Hepatocyte (in vitro differentiated cells): ENCODE results near the gene AHSG. TPM values are rescaled to one million over a fixed set of nuclear protein-coding genes. Genes with fewer than 3 reads are reported as not detected.

Source experiments
- DNase-seq: peaks from one replicate; pipeline ENCODE4 v3.0.0-alpha.2; 2016; ENCODE audit warnings: low spot score
- H2AFZ ChIP-seq: fragments of 200-600 bp; sonication (generic); 2 replicates; pipeline ENCODE4 v1.6.0; 2016; ENCODE audit warnings: antibody characterized with exemption, mild to moderate bottlenecking
- H3K27ac ChIP-seq: fragments of 200-600 bp; sonication (generic); 2 replicates; pipeline ENCODE4 v1.5.1; 2016; ENCODE audit warnings: mild to moderate bottlenecking
- H3K27me3 ChIP-seq: fragments of 200-600 bp; sonication (generic); 2 replicates; pipeline ENCODE4 v1.6.1; 2016
- H3K36me3 ChIP-seq: fragments of 200-600 bp; sonication (generic); replicated peaks from 2 replicates; pipeline ENCODE4 v1.5.1; 2016; ENCODE audit warnings: low read depth; ENCODE audit not compliant: insufficient read depth
- H3K4me1 ChIP-seq: fragments of 200-600 bp; sonication (generic); 2 replicates; pipeline ENCODE4 v1.5.1; 2016; ENCODE audit warnings: mild to moderate bottlenecking, moderate library complexity; ENCODE audit not compliant: insufficient read depth
- H3K4me2 ChIP-seq: fragments of 200-600 bp; sonication (generic); 2 replicates; pipeline ENCODE4 v1.6.0; 2016
- H3K4me3 ChIP-seq: fragments of 200-600 bp; sonication (generic); 2 replicates; pipeline ENCODE4 v1.5.1; 2016; ENCODE audit warnings: mild to moderate bottlenecking
- H3K79me2 ChIP-seq: fragments of 200-600 bp; sonication (generic); 2 replicates; pipeline ENCODE4 v1.6.0; 2017; ENCODE audit warnings: mild to moderate bottlenecking
- H3K9me2 ChIP-seq: fragments of 200-600 bp; sonication (generic); replicated peaks from 2 replicates; pipeline ENCODE4 v1.6.0; 2017; ENCODE audit warnings: mild to moderate bottlenecking; ENCODE audit not compliant: insufficient read depth
- H3K9me3 ChIP-seq: fragments of 200-600 bp; sonication (generic); 2 replicates; pipeline ENCODE4 v1.5.1; 2016; ENCODE audit warnings: low read depth, mild to moderate bottlenecking
- H4K20me1 ChIP-seq: fragments of 200-600 bp; sonication (generic); 2 replicates; pipeline ENCODE4 v1.6.0; 2016; ENCODE audit warnings: mild to moderate bottlenecking; ENCODE audit not compliant: insufficient read depth, poor library complexity, severe bottlenecking
- EZH2 ChIP-seq: fragments of 200-600 bp; sonication (generic); IDR thresholded peaks from 2 replicates; pipeline ENCODE4 v1.6.1; 2016; ENCODE audit warnings: antibody characterized with exemption, mild to moderate bottlenecking, borderline replicate concordance
- EZH2phosphoT487 ChIP-seq: fragments of 200-600 bp; sonication (generic); IDR thresholded peaks from one replicate; pipeline ENCODE4 v1.6.1; 2018; ENCODE audit warnings: antibody characterized with exemption, mild to moderate bottlenecking, low read depth, moderate library complexity; ENCODE audit not compliant: unreplicated experiment, severe bottlenecking
- WGBS: methylation state at CpG from one replicate; pipeline ENCODE4 v1.1.6; 2016; ENCODE audit warnings: low lambda C conversion rate; ENCODE audit errors: missing lambda C conversion rate; 5-methylcytosine and 5-hydroxymethylcytosine counted together
- polyA plus RNA-seq: library from polyadenylated mRNA; unstranded; fragments of >200 nt; fragmentation: Nextera tagmentation; extraction: Ambion mirVana; gene quantifications from 2 replicates; pipeline ENCODE4 v1.2.1, GENCODE V29; 2016
- total RNA-seq: library from RNA; depleted of rRNA; stranded (reverse); fragments of >200 nt; gene quantifications from 2 replicates; pipeline ENCODE4 v1.2.3, GENCODE V29; 2014
- TF ChIP-seq, protein P1 (sequence below): fragments of 200-600 bp; sonication (generic); IDR thresholded peaks from 2 replicates; pipeline ENCODE4 v1.5.1; 2016; ENCODE audit warnings: antibody characterized with exemption, mild to moderate bottlenecking; ENCODE audit not compliant: poor library complexity

The AHSG gene
- total and polyA plus RNA-seq, 2 experiments from 2014 or later, result 559 to 568 TPM

GRCh38 chr3:186619787-186620212, 6.9 kb downstream of the AHSG start:
- Histone ChIP-seq H3K4me2 (no peak overlapping the region), H2AFZ (no peak overlapping the region), H3K4me1 (no peaks in the 10 kb centered on the region), H3K9me2 (no peaks in the 10 kb centered on the region), H3K36me3 (no peaks in the 10 kb centered on the region), H3K27me3 (no peaks in the 10 kb centered on the region), H3K4me3 (no peak overlapping the region), H3K79me2 (no peaks in the 10 kb centered on the region), H3K9me3 (no peaks in the 10 kb centered on the region), H3K27ac (no peak overlapping the region), H4K20me1 (no peaks in the 10 kb centered on the region)
- no peak for DNase-seq
- 84% methylated on average over 5 of the region's 5 CpGs for WGBS
- TF ChIP-seq, protein P1, sequence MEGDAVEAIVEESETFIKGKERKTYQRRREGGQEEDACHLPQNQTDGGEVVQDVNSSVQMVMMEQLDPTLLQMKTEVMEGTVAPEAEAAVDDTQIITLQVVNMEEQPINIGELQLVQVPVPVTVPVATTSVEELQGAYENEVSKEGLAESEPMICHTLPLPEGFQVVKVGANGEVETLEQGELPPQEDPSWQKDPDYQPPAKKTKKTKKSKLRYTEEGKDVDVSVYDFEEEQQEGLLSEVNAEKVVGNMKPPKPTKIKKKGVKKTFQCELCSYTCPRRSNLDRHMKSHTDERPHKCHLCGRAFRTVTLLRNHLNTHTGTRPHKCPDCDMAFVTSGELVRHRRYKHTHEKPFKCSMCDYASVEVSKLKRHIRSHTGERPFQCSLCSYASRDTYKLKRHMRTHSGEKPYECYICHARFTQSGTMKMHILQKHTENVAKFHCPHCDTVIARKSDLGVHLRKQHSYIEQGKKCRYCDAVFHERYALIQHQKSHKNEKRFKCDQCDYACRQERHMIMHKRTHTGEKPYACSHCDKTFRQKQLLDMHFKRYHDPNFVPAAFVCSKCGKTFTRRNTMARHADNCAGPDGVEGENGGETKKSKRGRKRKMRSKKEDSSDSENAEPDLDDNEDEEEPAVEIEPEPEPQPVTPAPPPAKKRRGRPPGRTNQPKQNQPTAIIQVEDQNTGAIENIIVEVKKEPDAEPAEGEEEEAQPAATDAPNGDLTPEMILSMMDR, result no peak
- TF ChIP-seq EZH2phosphoT487, result no peak
- TF ChIP-seq EZH2, result no peak

GRCh38 chr3:186620213-186621092, 7.6 kb downstream of the AHSG start:
- H3K79me2 ChIP-seq, result no peaks in the 10 kb centered on the region
- no peaks in the 10 kb centered on the region for H3K9me3 ChIP-seq
- H3K4me2 ChIP-seq, result no peak overlapping the region
- no peaks in the 10 kb centered on the region for H3K27me3 ChIP-seq
- no peak overlapping the region for H3K4me3 ChIP-seq
- WGBS, result 88% methylated on average over 17 of the region's 17 CpGs
- no peaks in the 10 kb centered on the region for H4K20me1 ChIP-seq
- DNase-seq, result no peak
- H3K27ac ChIP-seq, result no peak overlapping the region
- no peak overlapping the region for H2AFZ ChIP-seq
- TF ChIP-seq EZH2phosphoT487 (no peak), EZH2 (no peak)
- TF ChIP-seq, protein P1, result no peak
- no peaks in the 10 kb centered on the region for H3K9me2 ChIP-seq
- no peaks in the 10 kb centered on the region for H3K36me3 ChIP-seq
- no peaks in the 10 kb centered on the region for H3K4me1 ChIP-seq

DNA sequence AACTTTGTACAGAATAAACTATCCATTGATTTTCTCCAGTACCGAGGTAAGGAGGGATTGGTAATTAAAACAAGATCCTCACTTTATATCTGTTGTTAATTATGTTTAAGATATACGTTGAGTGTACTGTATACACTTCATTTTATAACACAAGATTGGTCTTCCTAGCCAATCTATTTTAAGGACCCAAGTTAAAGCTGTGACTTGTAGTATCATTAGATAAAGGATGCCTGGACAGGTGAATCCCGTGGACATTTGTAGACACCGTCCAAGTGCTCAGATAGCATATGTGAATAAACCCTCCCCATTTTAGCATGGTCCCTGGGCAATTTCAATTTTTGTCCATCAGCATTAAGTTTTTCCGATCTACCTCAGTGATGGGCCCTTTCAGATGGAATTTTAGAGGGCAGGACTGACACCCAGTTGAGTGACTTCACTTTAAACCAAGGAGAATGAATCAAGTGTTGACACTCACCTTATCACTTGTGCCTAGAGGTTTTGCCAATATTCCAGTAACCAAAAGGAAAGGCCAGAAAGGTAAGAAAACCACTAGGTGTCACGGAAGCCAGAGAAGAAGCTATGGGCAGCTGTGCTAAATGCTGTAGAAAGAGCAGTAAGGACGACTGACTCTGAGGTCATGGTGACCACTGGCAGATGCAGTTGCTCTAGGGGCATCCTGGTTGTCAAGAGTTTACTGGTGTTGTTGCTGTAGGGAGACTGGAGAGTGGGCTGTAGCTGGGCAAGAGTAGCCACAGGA, 9.2 kb downstream of the AHSG start:
- H3K4me3 ChIP-seq, result no peak overlapping the region
- no peaks in the 10 kb centered on the region for H3K79me2 ChIP-seq
- WGBS, result 82% methylated on average over 7 of the region's 7 CpGs
- H2AFZ ChIP-seq, result no peak overlapping the region
- no peaks in the 10 kb centered on the region for H4K20me1 ChIP-seq
- no peaks in the 10 kb centered on the region for H3K36me3 ChIP-seq
- TF ChIP-seq, protein P1, result no peak
- TF ChIP-seq EZH2 (no peak), EZH2phosphoT487 (no peak)
- DNase-seq, result no peak
- no peaks in the 10 kb centered on the region for H3K9me2 ChIP-seq
- no peaks in the 10 kb centered on the region for H3K4me1 ChIP-seq
- no peaks in the 10 kb centered on the region for H3K27me3 ChIP-seq
- no peaks in the 10 kb centered on the region for H3K9me3 ChIP-seq
- no peak overlapping the region for H3K27ac ChIP-seq
- H3K4me2 ChIP-seq, result no peak overlapping the region
